Tongue (tissue), 2 donors: ENCODE measurements around the gene RPL31. TPM values are rescaled to one million over a fixed set of nuclear protein-coding genes. Genes with fewer than 3 reads are reported as not detected.
"Not testable (repeated sequence)": the region's sequence is repeated elsewhere in the genome, so short reads cannot be mapped to it uniquely, and the experiment has no call there.

Source experiments
- DNase-seq: peaks from one replicate; pipeline ENCODE4 v3.0.0-alpha.2; 2015
- total RNA-seq: library from RNA; depleted of rRNA; stranded (reverse); fragments of >200 nt; gene quantifications from one replicate; pipeline ENCODE4 v1.2.3, GENCODE V29; 2014

RPL31 gene
- total RNA-seq, 1 donor from 2014 or later: 1,430 TPM

DNA sequence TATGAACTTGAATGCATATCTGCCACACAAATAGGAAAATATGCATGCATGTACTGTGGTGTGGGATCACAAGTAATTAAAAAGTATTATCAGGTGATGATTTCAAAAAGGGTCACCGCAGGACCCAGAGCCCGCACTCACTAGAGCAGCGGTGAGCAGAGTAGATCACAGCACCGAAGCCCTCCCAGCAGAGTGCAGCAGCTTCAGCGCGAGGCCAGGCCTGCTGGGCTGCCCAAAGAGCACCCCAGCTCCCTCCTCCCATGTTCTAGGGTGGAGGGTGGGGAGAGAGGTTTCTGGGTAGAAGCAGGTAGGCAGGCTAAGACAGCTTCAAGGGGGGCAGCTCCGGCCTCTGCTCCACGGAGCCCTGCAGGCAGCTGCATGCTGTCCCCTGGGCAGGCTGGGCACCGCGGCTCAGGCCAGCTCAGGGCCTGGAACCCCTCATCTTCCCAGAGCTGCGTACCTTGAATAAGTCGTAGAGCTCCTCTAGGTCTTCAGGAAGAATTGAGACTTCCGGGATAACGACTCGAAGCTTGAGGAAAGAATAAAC lies 24.9 kb downstream of the RPL31 start:
- DNase-seq: no peak

GRCh38 chr2:101027852-101028251 lies 25.8 kb downstream of the RPL31 start:
- DNase-seq: no peak

DNA sequence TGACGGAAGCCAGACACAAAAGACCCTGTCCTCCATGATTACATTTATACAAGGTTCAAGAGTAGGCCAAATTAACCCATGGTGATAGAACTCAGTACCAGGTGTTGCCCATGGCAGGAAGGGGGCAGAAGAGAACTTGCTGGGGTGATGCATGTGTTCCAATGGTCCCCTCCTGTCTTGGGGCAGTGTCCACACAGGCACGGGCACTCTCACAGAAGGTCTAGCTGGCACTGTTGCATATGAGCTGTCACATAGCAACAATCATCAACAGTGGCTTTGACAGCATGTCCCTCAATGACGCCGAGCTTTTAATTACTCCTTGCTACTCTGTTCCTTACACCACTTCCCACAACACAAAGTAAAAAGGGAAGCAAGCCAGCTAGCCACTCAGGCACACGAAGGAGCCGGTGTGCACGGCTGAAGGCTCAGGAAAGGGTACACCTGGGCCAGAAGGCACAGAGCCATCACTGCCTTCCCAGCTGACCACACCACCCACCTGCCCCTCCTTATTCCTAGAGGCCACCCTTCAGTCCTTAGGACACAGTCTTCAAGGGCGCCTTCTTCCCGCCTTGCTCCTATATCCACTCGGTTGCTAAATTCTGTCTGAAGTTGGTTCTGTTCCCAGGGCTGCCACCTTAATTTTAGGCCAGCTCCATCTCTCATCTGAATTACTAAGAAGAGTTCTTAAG lies 28.9 kb downstream of the RPL31 start:
- no peak for DNase-seq

DNA sequence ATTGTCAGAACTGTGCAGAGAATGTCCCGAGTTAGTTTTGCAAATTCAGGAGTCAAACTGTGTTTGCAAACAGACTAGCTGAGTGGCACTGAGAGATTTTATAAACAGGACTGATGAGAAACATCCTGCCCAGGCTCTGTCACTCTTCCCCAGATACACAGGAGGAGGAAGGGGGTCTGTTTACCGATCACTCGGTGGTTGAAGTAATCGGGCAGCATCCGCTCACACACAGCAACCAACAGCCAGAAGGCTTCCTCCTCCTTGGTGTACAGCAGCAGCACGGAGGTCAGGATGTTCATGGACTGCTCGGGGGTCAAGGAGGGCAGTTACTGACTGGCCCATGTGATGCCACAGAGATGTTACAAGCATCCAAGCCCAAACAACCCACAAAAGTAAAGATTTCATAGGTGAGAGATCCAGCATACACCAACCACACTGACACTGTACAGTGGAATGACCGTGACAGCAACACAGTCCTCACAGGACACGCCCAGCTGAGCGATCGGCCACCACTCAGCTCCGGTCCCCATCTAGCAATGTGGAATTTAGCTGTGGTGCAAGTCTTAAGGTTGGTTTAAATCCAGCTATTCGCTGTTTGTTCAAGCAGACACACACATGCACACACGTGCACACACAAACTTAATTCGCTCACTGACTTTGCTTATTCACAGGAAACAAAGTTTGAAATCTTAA lies 30.1 kb downstream of the RPL31 start:
- DNase-seq: no peak

DNA sequence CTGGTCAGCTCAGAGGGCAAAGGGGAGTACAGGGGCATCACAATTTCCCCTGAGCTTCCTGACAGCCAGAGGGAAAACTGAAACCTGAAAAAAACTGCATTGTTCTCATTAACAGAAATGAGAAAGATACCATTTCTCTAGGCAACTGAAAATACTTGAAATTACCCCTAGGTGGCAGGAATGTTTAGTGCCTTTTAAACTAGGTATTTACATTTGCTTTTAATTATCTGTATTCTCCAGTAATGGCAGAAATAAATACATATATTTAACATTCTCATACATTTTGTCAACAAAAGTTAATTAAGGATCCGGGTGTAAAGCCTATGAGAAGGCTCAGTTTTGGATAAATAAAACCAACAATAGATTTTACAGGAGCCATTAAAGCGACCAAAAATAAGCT lies 34.5 kb downstream of the RPL31 start:
- peak; percentile 43 for DNase-seq

DNA sequence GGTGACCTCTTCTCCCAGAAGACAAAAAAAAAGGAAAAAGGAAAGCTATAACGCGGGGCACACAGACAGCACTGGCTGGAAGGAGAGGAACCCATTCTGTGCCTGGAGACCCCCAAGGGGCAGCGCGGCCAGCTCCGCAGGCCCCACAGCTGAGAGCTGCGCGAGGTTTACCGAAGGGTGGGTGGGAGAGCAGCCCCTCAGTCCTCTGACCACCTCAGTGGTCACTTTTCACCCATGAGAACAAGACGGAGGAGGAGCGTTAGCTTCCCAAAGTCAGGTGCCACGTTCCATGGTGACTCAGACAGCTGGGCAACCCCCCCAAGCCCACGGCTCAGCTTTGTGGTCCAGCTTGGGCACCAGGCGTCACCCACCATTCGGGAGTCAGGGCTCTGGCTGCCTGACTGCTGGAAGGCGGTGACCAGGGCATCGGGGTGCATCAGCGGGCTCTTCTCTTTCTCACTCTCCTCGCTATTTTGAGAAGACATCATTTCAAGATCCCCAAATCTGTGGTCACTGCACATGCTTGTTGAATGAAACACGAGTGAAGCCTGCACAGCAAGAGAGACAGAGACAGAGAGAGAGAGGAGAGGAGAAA lies 35.2 kb downstream of the RPL31 start:
- no peak for DNase-seq

DNA sequence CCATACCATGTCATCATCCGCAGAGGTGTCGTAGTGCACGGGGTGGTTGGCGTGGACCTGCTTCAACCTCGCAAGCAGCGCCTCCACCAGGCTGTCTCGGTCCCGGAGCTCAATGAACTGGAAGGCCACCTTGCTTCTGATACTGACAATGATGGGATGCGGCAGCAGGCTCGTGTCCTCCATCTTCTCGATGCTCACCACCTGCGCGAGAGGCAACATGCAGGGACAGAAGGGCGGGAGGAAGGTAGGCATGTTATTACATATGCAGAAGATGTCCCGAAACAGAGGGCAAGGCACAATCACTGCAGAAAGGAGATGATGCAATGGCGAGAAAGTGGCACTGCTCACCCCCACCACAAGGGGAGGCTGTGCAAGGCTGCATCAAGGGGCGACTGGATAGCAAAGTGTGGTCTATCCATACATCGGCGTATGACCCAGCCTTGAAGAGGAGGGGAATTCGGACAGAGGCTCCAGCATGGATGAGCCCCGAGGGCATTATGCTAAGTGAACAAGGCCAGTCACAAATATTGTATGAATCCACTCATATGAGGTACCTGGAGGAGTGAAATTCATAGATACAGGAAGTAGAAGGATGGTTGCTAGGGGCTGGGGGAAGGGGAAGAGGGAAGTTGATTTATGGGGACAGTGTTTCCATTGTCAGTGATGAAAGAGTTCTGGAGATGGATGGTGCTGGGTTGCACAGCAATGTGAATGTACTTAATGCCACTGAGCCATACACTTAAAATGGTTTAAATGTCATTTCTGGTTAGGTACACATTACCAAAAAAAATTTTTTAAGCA lies 36.6 kb downstream of the RPL31 start:
- DNase-seq: no peak

- DNase-seq: no peak
Observed at GRCh38 chr2:101040072-101040471, 38.0 kb downstream of the RPL31 start.

- DNase-seq: no peak
Observed at GRCh38 chr2:101040761-101041160, 38.7 kb downstream of the RPL31 start.

DNA sequence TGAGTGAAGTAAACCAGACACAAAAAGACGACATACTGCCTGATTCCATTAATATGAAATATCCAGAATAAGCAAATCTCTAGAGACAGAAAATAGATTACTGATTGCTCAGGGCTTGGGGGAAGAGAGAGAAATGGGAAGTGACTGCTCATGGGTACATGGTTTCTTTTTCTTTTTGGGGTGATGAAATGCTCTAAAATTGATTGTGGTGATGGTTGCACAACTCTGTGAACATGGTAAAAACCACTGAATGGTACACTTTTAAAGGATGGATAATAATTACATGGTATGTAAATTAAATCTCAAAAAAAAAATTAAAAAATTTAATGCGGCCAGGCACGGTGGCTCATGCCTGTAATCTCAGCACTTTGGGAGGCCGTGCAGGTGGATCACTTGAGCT lies 39.3 kb downstream of the RPL31 start:
- no peak for DNase-seq

DNA sequence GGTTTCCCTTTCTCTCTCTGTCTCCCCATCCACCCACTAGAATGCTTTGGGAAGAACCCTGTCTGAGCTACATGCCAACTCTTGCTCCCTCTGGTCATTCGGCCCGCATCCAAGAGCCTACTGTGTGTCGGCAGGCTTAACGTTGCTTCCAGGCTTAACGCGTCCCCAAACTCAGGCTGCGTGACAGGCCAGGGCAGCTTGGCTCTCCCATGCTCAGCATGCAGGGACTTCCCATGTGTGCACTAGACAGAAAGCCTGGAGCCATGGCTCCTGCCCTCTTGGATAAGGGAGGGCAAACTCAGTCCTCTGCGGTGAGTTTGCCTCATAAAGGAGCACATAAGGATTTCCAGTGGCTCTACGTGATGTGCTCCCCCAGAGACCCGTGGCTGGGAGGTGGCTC lies 43.2 kb downstream of the RPL31 start:
- no peak for DNase-seq

- DNase-seq: no peak
Observed at GRCh38 chr2:101047075-101047766, 45.1 kb downstream of the RPL31 start.

DNA sequence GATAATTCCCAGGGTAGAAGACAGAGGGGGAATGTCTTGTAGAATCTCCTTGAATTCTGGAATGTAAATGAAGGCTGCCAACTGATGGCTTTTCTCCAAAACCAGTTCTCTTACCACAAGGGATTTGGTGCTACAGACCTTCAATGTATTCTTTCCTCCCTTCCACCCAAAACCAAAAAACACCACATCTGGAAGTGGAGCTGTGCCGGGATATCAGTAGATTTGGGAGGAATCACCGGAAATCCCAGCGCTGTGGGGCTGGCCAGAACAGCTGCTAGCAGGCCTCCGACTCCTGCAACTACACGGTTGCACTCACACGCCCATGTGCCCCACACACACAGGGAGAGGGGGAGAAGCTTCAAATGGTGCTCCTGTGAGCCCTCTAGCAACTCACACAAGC lies 45.7 kb downstream of the RPL31 start:
- peak; percentile 63 for DNase-seq

DNA sequence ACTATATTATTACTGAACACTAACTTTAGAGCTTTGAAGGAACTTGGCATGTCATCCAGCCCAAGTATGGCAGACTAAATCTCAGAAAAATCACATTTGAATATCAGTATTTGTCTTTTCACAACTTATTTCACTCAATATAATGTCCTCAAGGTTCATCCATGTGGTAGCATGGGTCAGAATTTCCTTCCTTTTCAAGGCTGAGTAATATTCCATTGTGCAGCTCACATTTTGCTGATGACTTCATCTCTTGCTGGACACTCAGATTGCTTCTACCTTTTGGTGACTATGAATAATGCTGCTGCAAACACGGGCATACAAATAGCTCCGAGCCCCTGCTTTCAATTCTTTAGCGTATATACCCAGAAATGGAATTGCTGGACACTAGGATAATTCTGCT lies 46.7 kb downstream of the RPL31 start:
- DNase-seq: no peak

GRCh38 chr2:101050886-101051285 lies 48.8 kb downstream of the RPL31 start:
- DNase-seq: not testable (repeated sequence)

DNA sequence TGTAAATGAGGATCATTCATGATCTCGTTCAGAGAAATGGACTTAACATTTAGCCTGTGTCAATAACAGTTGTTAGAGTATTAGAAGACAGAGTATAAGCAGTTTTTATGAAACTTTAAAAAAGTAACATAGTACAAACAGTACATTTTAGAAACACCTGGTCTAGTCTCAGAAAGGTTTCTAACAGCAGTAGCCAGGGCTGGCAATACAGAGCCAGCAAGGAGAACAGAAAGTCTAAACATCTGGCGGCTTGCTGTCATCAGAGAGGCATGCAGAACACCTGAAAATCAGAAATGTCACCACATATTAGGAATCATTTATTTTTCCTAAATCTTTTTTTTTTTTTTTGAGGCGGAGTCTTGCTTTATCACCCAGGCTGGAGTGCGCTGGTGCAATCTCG lies 50.1 kb downstream of the RPL31 start:
- no peak for DNase-seq

DNA sequence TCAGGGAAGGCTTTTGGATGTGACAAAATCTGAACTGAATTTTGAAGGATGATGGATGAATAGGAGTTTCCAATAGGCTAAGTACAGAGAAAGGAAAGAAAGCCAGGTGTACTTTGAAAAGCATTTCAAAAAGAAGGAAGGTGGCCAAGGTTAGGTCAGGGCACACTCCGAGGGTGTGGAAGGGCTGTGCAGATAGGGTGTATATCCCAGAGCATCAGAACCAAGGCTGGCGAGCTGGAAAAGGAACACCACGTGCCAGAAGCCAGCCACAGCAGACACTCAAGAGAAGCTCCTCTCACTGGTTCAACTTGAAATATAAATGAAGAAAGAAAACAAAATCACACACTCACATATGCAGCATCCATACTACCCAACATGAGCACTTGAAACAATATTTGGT lies 51.0 kb downstream of the RPL31 start:
- DNase-seq: no peak

Other genes starting within 250 kb of the RPL31 start
- 14.6 TPM for gene NPAS2, start 182.2 kb upstream of the RPL31 start, total RNA-seq
- 32.4 TPM for gene TBC1D8, start 149.1 kb downstream of the RPL31 start, total RNA-seq